Mesothelial cell of epicardium (in vitro differentiated cells): ENCODE data around the gene FUS. TPM values are rescaled to one million over a fixed set of nuclear protein-coding genes. Genes with fewer than 3 reads are reported as not detected.
"Not testable (repeated sequence)": the region's sequence is repeated elsewhere in the genome, so short reads cannot be mapped to it uniquely, and the experiment has no call there.

Experiments
- DNase-seq, 2 experiments: peaks; one replicate each; pipeline ENCODE4 v3.0.0; 2021; ENCODE audit warnings: low spot score in 2 of 2; ENCODE audit not compliant: unreplicated experiment in 2 of 2
- H3K27ac Mint-ChIP-seq: 2 replicates; pipeline ENCODE4 v1.8.0; 2021; ENCODE audit warnings: mixed read lengths
- H3K27me3 Mint-ChIP-seq: 2 replicates; pipeline ENCODE4 v1.8.0; 2021; ENCODE audit warnings: low read depth, mixed read lengths
- H3K36me3 Mint-ChIP-seq: 2 replicates; pipeline ENCODE4 v1.8.0; 2021; ENCODE audit warnings: mixed read lengths
- H3K4me1 Mint-ChIP-seq: 2 replicates; pipeline ENCODE4 v1.8.0; 2021; ENCODE audit warnings: mixed read lengths
- H3K4me3 Mint-ChIP-seq: 2 replicates; pipeline ENCODE4 v1.8.0; 2021; ENCODE audit warnings: mild to moderate bottlenecking, moderate library complexity, mixed read lengths
- H3K9me3 Mint-ChIP-seq: 2 replicates; pipeline ENCODE4 v1.8.0; 2021; ENCODE audit warnings: mixed read lengths
- CTCF ChIP-seq: fragments of 200-600 bp; sonication (generic); IDR thresholded peaks from one replicate; pipeline ENCODE4 v1.5.0; 2021; ENCODE audit warnings: antibody characterized with exemption; ENCODE audit not compliant: unreplicated experiment
- total RNA-seq: library from RNA; stranded (reverse); gene quantifications from 3 replicates; pipeline ENCODE4 v1.2.1, GENCODE V29; 2021

FUS gene
- total RNA-seq, 1 donor from 2014 or later: 718 TPM

- DNase-seq: no peak
- TF ChIP-seq CTCF: no peak
- Mint-ChIP-seq H3K27ac (no peak overlapping the region), H3K27me3 (peaks cover 44% of the 10 kb centered on the region), H3K36me3 (no peaks in the 10 kb centered on the region), H3K4me1 (peaks cover 4% of the 10 kb centered on the region), H3K4me3 (no peak overlapping the region), H3K9me3 (no peaks in the 10 kb centered on the region)
These were observed 31.0 kb upstream of the FUS start for GRCh38 chr16:31148896-31149295.

- Mint-ChIP-seq H3K27ac (no peak overlapping the region), H3K9me3 (no peaks in the 10 kb centered on the region), H3K27me3 (peaks cover 42% of the 10 kb centered on the region), H3K36me3 (no peaks in the 10 kb centered on the region), H3K4me3 (no peak overlapping the region), H3K4me1 (peaks cover 4% of the 10 kb centered on the region)
- no peak for DNase-seq
- no peak for TF ChIP-seq CTCF
These were observed 30.6 kb upstream of the FUS start for GRCh38 chr16:31149332-31149731.

GRCh38 chr16:31149894-31150890, 29.7 kb upstream of the FUS start, which contains the start of gene PRSS36:
TSS of gene PRSS36 (minus strand) at chr16:31150066. CDS start at chr16:31150035, 31 bp downstream.
- Mint-ChIP-seq H3K4me1 (peaks cover 4% of the 10 kb centered on the region), H3K4me3 (no peak within 1 kb of the TSS), H3K36me3 (no peaks in the 10 kb centered on the region), H3K27me3 (peaks cover 40% of the 10 kb centered on the region), H3K27ac (no peak within 1 kb of the TSS), H3K9me3 (no peaks in the 10 kb centered on the region)
- TF ChIP-seq CTCF: no peak
- DNase-seq: no peak

GRCh38 chr16:31150976-31151375, 29.0 kb upstream of the FUS start:
- peaks cover 35% of the 10 kb centered on the region for H3K27me3 Mint-ChIP-seq
- H3K4me1 Mint-ChIP-seq, H3K36me3 Mint-ChIP-seq, DNase-seq, H3K9me3 Mint-ChIP-seq, H3K27ac Mint-ChIP-seq, H3K4me3 Mint-ChIP-seq: not testable (repeated sequence)

GRCh38 chr16:31157136-31157535, 22.8 kb upstream of the FUS start:
- Mint-ChIP-seq H3K27me3 (peaks cover 24% of the 10 kb centered on the region), H3K27ac (no peak overlapping the region), H3K4me1 (no peaks in the 10 kb centered on the region), H3K4me3 (no peak overlapping the region), H3K9me3 (no peaks in the 10 kb centered on the region), H3K36me3 (no peaks in the 10 kb centered on the region)
- no peak for TF ChIP-seq CTCF
- no peak for DNase-seq

GRCh38 chr16:31167315-31167714, 12.6 kb upstream of the FUS start:
- no peak for TF ChIP-seq CTCF
- Mint-ChIP-seq H3K9me3 (no peaks in the 10 kb centered on the region), H3K27ac (no peak overlapping the region), H3K36me3 (no peaks in the 10 kb centered on the region), H3K27me3 (peaks cover 3% of the 10 kb centered on the region), H3K4me1 (peaks cover 3% of the 10 kb centered on the region), H3K4me3 (no peak overlapping the region)
- no peak for DNase-seq
